GM12892 (cell line): Measurements from ENCODE around the gene ZFHX2.

Experiments
- POLR2A ChIP-seq: IDR thresholded peaks from 2 replicates; pipeline ENCODE4 v1.6.1; 2011; ENCODE audit warnings: low read depth, low read length, control low read depth
- POLR2AphosphoS5 ChIP-seq: IDR thresholded peaks from 2 replicates; pipeline ENCODE4 v1.6.1; 2011; ENCODE audit warnings: low read depth, low read length, control low read depth
- TAF1 ChIP-seq: IDR thresholded peaks from 2 replicates; pipeline ENCODE4 v1.6.1; 2011; ENCODE audit warnings: low read depth, mild to moderate bottlenecking, control low read depth, low read length, borderline replicate concordance

- TF ChIP-seq POLR2AphosphoS5 (no peak), TAF1 (no peak), POLR2A (no peak)
These were observed 13.3 kb upstream of the ZFHX2 start for GRCh38 chr14:23564876-23565275.
